Stimulated activated CD4-positive, alpha-beta T cell treated with anti-CD3 and anti-CD28 coated beads, Interleukin-4, amount 100 ng/mL, for 24 hours (primary cell): Measurements from ENCODE around the gene ADAMTSL2.

ENCODE experiments used
- DNase-seq: peaks from one replicate; pipeline ENCODE4 v3.0.0-alpha.2; 2020

Gene ADAMTSL2

DNA sequence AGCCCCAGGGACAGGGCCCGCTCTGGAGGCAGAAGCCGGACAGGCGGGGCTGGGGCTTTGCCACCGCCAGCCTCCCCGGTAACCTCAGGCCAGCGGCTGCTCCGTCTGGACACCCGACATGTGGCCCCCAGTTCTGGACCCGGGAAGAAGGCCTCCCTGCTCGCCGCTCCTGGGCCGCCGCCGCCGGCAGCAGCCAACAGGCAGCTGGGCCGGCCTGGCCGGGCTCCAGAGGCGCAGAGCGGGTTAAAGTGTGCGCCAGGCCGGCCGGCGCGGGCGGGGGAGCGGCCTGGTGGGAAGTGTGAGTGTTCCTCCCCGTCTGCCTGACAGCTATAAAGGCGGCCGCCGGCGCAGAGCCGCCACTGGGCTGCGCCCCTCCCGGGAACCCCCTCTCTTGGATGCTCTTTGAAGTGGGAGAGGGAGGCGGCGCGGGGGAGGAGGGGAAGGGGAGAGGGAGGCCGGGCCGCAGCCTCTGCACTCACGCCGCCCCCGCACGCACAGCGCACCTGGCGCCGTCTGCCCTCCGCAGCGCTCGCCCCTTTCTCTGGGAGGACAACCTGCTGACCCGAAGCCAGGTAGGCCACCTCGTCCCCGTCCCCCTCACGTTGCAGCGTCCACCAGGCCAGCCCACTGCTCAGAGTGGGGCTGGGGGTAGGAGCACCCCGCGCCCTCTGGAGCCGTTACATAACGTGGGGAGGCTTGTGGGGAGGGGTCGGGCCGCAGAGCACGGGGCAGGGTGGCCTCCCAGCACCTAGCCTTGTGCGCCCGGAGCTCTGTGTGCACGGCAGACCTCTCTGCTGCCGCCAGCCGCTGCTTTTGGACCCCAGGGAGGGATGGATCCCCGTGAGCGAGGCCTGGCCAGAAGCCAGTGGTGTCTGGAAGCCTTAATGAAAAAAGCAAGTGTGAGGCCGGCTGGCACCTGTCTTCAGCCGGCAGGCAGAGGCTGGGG lies at the start of gene ADAMTSL2:
Gene ADAMTSL2 (plus strand): TSS at position 359 of the 946 bp plus-strand sequence. CDS start 2,009 bp downstream, outside the sequence.
- peak; percentile 29 for DNase-seq

GRCh38 chr9:133485531-133486260 lies 48.8 kb upstream of the ADAMTSL2 start:
- no peak for DNase-seq

- no peak for DNase-seq
Measured at GRCh38 chr9:133487331-133487725, 47.2 kb upstream of the ADAMTSL2 start.

GRCh38 chr9:133488686-133489252 lies 45.7 kb upstream of the ADAMTSL2 start:
- no peak for DNase-seq

DNA sequence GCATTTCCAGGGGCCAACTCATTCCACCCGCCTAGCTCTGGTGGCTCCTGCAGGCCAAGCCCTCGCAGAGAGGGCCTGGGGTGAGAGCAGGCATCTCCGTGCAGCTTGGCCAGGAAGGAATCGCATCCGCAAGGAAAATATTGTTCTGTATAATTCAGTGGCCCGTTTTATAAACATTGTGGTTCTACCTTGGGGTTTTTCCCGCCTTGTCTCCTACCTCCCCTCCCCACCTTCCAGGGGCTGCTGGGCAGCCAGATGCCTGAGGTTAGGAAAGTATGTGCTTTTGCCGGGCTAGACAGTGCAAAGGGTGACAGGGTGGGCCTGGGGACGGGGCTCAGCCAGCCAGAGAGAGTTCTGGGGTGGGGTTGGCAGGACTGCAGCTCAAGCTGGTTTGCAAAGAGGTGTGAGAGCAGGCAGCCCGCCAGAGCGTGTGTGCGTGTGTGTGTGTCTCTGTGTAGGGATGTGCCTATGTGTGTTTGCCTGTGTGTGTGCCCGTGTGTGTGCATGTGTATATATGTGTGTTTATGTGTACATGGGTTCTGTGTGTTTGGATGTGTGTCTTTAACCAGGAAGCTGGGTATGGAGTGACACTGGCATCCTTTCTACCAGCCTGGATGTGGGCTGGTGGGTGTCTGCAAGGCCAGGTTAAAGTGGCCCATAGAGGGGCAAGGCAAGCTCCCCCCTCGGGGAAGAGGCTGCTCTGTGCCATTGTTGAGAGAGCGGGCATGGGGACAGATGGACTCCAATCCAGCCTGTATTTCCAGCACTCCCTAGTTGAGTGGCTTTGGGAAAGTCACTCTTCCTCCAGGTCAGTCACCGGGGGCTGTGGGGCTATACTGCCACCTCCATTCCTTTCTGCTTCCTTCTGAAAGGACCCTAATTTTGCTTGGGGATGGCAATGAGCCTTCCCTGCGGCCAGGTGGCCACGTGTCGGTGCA lies 45.0 kb upstream of the ADAMTSL2 start:
- no peak for DNase-seq

- no peak for DNase-seq
Measured at GRCh38 chr9:133490201-133490681, 44.3 kb upstream of the ADAMTSL2 start.

DNA sequence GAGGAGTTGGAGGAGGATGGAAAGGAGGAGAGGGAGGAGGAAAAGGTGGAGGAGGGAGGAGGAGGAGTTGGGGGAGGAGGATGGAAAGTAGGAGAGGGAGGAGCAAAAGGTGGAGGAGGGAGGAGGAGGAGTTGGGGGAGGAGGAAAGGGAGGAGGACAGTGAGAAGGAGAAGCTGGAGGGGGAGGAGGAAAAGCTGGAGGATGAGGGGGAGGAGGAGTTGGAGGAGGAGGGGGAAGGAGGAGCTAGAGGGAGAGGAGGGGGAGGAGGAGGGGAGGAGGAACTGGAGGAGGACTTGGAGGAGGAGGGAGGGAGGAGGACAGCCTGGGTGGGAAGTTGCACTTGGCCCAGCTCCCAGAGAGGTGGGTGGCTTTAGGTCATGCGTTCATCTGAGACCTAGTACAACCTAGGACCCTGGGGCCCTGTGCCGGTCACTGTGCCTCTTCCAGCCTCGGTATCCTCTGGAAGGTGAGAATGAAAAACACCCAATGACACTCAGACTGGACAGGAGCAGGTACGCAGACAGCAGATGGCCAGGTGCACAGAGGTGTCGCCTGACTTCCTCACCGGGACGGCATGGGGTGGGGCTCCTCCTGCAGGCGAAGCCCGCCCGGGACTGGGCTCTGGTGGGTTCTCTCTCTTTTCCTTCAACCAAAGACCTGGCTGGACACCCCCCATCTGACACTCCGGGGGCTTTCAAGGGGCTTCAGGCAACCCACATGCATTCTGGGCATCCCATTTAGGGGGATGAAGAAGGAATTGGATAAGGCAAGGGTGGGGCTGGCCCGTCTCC lies 43.4 kb upstream of the ADAMTSL2 start:
- no peak for DNase-seq

DNA sequence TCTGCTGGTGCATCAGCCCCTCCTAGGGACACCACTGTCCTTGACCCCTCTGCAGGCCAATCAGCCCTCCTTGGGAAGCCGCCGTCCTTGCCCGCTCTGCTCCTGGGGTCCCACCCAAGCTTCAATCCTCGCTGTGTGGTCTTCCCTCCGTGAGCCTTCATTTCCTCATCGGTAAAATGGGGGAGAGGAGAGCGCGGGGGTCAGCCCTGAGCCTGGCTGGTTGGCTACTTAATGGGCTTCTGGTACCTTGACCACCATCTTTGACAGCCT lies 42.9 kb upstream of the ADAMTSL2 start:
- DNase-seq, result no peak

DNA sequence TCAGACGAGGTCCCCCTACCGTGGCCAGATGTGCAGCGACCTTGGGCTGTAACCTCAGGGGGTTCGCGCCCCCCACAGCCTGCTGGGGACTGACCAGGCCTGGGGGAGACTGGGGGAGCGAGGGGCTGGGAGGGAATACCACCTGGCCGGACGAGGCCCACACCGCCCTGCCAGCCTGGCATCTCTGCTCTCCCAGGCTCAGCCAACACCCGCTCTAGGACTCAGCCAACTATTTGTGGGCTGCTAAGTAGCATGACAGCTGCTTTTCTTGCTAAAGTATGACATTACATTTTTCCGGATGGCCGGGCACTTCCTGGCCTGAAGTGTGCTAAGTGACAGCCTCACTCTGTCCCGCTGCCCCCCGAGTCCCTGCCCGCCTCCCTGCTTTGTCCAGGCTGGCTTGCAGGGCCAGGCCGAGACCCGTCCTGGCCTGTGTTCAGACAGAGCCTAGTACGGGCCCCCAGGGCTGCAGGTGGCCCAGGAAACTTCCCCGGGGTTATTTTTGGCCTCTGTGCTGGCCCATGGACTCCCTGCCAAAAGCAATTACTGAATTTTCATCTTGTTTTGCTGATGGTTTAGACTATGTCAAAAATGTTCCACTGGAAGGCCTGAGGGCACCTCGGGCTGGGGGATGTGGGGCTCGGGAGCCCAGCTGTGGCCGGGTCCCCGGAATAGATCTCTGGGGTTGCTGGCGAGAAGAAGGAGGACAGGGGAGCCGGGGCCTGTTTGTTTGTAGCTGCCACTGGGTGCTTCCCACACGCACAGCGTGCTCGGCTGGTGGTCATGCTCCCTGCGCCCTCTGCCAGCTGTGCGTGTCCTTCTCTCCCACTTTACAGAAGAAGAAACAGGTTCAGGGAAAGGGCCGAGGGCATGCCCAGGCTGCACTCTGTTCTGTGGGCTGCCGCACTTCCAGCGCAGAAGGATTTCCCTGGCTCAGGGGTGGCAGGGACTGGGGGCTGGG lies 42.2 kb upstream of the ADAMTSL2 start:
- no peak for DNase-seq

- DNase-seq, result no peak
Measured at GRCh38 chr9:133493428-133493827, 41.1 kb upstream of the ADAMTSL2 start.

GRCh38 chr9:133493845-133494540 lies 40.5 kb upstream of the ADAMTSL2 start:
- DNase-seq, result no peak

- no peak for DNase-seq
Measured at GRCh38 chr9:133494636-133495326, 39.7 kb upstream of the ADAMTSL2 start.

DNA sequence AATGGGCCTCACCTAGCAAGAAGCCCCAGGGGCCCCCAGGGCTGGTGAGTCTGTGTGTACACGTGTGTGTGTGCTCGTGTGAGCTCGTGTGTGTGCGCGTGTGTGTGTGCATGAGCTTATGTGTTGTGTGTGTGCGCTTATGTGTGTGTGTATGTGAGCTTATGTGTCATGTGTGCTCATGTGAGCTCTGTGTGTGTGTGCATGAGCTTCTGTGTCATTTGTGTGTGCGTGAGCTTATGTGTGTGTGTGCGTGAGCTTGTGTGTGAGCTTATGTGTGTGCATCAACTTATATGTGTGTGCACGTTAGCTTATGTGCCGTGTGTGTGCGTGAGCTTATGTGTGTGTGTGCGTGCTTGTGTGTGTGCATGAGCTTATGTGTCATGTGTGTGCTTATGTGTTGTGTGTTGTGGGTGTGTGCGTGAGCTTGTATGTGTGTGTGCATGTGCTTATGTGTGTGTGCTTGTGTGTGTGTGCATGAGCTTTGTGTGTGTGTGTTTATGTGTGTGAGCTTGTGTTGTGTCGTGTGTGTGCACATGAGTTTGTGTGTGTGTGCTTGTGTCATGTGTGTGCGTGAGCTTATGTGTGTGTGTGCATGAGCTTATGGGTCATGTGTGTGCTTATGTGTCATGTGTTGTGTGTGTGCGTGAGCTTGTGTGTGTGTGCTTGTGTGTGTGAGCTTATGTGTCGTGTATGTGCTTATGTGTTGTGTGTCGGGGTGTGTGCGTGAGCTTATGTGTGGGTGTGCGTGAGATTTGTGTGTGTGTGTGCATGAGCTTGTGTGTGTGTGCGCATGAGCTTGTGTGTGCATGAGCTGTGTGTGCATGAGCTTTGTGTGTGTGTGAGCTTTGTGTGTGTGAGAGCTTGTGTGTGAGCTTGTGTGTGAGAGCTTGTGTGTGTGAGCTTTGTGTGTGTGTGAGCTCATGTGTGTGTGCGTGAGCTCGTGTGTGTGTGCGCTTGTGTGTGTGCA lies 38.9 kb upstream of the ADAMTSL2 start:
- no peak for DNase-seq

DNA sequence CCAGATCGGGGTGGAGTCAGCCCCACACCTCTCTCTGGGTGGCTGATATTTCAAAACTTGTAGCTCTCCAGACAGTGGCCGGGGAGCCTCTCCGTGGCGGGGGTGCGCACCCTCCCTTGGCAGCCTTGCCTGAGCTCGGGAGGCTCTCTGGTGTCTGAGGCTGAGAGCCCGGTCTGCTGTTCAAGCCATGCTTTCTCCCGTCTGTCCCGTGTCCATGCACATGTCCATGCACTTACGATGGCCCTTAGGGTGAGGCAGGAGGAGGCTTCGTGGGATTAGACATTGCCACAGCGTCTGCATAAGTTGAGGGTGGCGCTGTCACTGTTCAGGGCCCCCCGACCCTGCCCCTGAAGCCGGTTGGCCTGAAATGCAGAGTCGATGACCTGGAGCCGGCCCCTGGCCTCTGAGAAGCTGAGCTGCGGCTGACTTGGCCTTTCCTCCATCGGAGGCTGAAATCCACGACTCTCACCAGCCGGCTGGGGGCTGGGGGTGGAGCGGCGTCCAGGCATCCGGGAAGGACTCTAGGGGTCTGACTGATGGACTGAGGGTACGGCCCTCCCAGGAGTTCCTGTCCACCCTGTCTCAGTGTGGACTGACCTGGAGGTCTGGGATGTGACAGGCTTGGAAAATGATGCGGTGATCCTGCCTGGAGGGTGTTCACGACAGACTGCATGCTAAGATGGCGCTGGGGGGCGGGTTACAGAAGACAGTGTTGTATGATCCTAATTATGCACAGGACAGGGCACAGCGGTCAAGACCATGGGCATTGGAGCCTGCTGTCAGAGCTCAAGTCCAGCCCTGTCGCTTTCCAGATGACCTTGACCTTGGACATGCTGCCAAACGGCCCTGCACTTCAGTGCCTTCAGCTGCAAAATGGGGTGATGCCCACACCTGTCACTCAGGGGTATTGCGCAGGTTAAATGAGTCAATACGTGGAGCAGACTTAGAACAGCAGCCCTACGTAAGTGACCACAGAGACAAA lies 37.4 kb upstream of the ADAMTSL2 start:
- no peak for DNase-seq

DNA sequence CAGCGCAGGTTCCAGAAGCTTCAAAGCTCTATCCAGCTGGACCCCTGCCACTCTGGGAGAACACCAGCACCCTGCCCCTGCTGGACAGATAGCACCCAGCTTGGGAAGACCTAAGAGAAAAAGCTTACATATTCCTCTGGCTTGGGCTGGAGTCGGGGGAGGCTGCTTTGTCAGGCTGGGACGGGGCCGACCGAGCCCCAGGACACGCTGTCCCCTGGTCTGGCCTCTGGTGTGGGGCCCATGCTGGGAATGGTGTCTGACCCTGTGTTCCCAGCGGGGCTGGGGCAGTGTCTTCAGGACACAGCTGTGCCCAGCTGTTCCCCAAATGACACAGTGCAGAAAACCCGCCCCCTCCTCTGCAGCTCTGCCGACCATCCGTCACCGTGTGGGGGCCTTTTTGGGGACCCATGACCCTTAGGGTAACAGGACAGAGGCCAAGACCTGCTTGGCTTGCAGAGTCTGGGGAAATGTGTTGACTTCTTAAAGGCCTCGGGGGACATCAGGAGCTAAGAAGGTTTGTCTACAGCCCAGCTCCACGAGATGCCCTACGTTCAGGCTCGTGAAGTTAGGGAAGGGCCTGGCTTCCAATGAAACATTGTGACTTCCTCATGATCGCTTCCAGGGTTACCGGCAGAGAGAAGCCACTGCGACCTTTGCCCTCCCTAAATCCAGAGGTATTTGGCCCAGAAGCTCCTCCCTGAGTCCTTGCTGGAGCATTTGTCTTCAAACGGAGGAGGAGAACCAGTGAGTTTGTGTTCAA lies 35.2 kb upstream of the ADAMTSL2 start:
- DNase-seq, result no peak

- no peak for DNase-seq
Measured at GRCh38 chr9:133499892-133500270, 34.6 kb upstream of the ADAMTSL2 start.
